Sigmoid colon (tissue), 4 donors: ENCODE results near the gene FTCD.

Experiments used
- EP300 ChIP-seq, 4 donors: sonication (generic); formaldehyde crosslinking; IDR thresholded peaks; one replicate each; pipeline ENCODE4 v1.6.1; 2017; ENCODE audit warnings: antibody characterized with exemption in 4 of 4
- POLR2A ChIP-seq, 2 donors: fragments of 450-650 bp; IDR thresholded peaks; one replicate each; pipeline ENCODE4 v1.6.1; 2016; ENCODE audit warnings: antibody characterized with exemption in 2 of 2, mild to moderate bottlenecking in 2 of 2, moderate library complexity in 2 of 2
- TF ChIP-seq, protein P1 (sequence below), 4 experiments: fragments of 450-650 bp in 3 of 4; fragments of 200-600 bp in 1 of 4; IDR thresholded peaks; one replicate each; pipeline ENCODE4 v1.5.1; 2016 to 2019; ENCODE audit warnings: antibody characterized with exemption in 4 of 4, mild to moderate bottlenecking in 3 of 4, moderate library complexity in 2 of 4

DNA sequence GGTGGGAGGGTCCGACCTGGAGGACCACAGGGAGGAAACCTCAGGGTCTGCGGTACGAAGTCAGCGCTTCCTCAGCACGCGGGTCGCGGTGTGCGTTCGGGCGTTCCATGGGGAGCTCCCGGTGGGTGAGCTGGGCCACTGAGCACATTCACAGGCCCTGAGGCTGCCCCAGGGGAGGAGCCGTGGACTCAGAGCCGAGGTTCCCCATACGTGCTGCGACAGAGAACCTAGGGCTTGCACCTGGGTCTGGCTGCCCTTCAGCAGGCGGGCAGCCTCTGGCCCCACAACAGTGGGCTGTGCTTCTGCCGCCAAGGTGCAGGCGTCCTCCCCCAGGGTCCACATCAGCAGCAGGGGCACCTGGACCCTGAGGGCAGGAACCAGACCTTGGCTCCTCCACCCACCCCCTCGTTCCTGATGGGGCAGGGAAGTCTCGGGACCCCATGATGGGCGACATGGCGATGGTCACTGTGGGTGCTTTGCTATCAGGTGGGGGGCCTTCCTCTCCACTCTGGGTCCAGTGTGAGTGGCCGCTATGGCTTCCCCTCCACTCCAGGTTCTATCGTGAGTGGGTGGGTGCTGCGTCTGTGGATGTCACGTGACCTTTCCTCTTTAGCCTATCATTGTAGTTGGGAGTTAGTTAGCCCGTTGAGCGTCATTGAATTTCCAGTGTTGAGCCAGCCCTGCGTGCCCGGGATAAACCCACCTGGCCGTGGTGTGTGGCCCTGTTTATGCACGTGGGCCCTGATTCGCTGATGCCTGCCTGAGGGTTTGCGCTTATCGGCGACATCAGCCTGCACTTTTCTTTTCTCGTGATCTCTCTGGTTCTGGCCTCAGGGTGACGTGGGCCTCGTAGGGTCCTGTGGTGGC lies 27.9 kb downstream of the FTCD start:
- TF ChIP-seq, protein P1, sequence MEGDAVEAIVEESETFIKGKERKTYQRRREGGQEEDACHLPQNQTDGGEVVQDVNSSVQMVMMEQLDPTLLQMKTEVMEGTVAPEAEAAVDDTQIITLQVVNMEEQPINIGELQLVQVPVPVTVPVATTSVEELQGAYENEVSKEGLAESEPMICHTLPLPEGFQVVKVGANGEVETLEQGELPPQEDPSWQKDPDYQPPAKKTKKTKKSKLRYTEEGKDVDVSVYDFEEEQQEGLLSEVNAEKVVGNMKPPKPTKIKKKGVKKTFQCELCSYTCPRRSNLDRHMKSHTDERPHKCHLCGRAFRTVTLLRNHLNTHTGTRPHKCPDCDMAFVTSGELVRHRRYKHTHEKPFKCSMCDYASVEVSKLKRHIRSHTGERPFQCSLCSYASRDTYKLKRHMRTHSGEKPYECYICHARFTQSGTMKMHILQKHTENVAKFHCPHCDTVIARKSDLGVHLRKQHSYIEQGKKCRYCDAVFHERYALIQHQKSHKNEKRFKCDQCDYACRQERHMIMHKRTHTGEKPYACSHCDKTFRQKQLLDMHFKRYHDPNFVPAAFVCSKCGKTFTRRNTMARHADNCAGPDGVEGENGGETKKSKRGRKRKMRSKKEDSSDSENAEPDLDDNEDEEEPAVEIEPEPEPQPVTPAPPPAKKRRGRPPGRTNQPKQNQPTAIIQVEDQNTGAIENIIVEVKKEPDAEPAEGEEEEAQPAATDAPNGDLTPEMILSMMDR (IDR thresholded peaks at IDR 0.05): no peak
- TF ChIP-seq POLR2A (IDR thresholded peaks at IDR 0.05) (no peak), EP300 (IDR thresholded peaks at IDR 0.05) (no peak)
